HepG2 (cell line): ENCODE data around the gene EGLN1. TPM values are rescaled to one million over a fixed set of nuclear protein-coding genes. Genes with fewer than 3 reads are reported as not detected.

Source experiments
- BCL6 ChIP-seq: IDR thresholded peaks from 2 replicates; pipeline ENCODE4 v1.6.1; 2016; ENCODE audit warnings: missing genetic modification reagents, missing compliant biosample characterization
- CEBPB ChIP-seq: IDR thresholded peaks from 2 replicates; pipeline ENCODE4 v1.6.1; 2011; ENCODE audit warnings: low read depth, low read length, improper control_type of control experiment, borderline replicate concordance
- GFI1 ChIP-seq: sonication (generic); formaldehyde crosslinking; IDR thresholded peaks from 2 replicates; pipeline ENCODE4 v1.5.0; 2020; ENCODE audit warnings: missing genetic modification reagents, mild to moderate bottlenecking, borderline replicate concordance
- NCOA2 ChIP-seq: sonication (generic); formaldehyde crosslinking; IDR thresholded peaks from 2 replicates; pipeline ENCODE4 v1.8.0; 2022; ENCODE audit warnings: inconsistent platforms
- NR2F6 ChIP-seq, 2 experiments: IDR thresholded peaks; 2 replicates each; pipeline ENCODE4 v1.6.1; 2016; ENCODE audit warnings: antibody characterized with exemption in 1 of 2, mild to moderate bottlenecking in 1 of 2
- NRL ChIP-seq: sonication (generic); formaldehyde crosslinking; IDR thresholded peaks from 2 replicates; pipeline ENCODE4 v1.5.0; 2020; ENCODE audit warnings: missing genetic modification reagents, mild to moderate bottlenecking, moderate library complexity, borderline replicate concordance
- PHF8 ChIP-seq: sonication (generic); formaldehyde crosslinking; IDR thresholded peaks from 2 replicates; pipeline ENCODE4 v1.5.0; 2020; ENCODE audit warnings: missing genetic modification reagents
- PTBP1 ChIP-seq: fragments of 200-400 bp; formaldehyde crosslinking; IDR thresholded peaks from 2 replicates; pipeline ENCODE4 v1.6.1; 2018; ENCODE audit warnings: low read length, low read depth; ENCODE audit not compliant: poor library complexity, severe bottlenecking
- RFXANK ChIP-seq: IDR thresholded peaks from 2 replicates; pipeline ENCODE4 v1.6.1; 2016
- SOX6 ChIP-seq, 2 experiments: fragments of 450-650 bp in 1 of 2; sonication (generic) in 1 of 2; formaldehyde crosslinking in 1 of 2; IDR thresholded peaks; 2 replicates each; pipeline versions ENCODE4 v1.4.0 to v1.6.1; 2017 to 2020; ENCODE audit warnings: antibody characterized with exemption in 1 of 2, mild to moderate bottlenecking in 1 of 2, missing genetic modification reagents in 1 of 2
- TAF15 ChIP-seq: fragments of 200-400 bp; formaldehyde crosslinking; IDR thresholded peaks from one replicate; pipeline ENCODE4 v1.6.1; 2018; ENCODE audit warnings: mild to moderate bottlenecking, low read depth, low read length; ENCODE audit not compliant: poor library complexity, severe bottlenecking
- ZFP36L1 ChIP-seq: sonication (generic); formaldehyde crosslinking; IDR thresholded peaks from 2 replicates; pipeline ENCODE4 v1.8.0; 2022; ENCODE audit warnings: mild to moderate bottlenecking, missing genetic modification reagents, moderate library complexity
- ZFX ChIP-seq: sonication (generic); formaldehyde crosslinking; IDR thresholded peaks from 2 replicates; pipeline ENCODE4 v1.4.0; 2020; ENCODE audit warnings: mild to moderate bottlenecking, low read depth, missing genetic modification reagents, moderate library complexity
- ZNF263 ChIP-seq: sonication (generic); formaldehyde crosslinking; IDR thresholded peaks from 2 replicates; pipeline ENCODE4 v1.4.0; 2020; ENCODE audit warnings: missing genetic modification reagents
- ZNF33B ChIP-seq: sonication (generic); formaldehyde crosslinking; IDR thresholded peaks from 2 replicates; pipeline ENCODE4 v1.5.1; 2020; ENCODE audit warnings: mild to moderate bottlenecking, missing genetic modification reagents
- ZNF432 ChIP-seq: sonication (generic); formaldehyde crosslinking; IDR thresholded peaks from 2 replicates; pipeline ENCODE4 v1.5.0; 2020; ENCODE audit warnings: missing genetic modification reagents, mild to moderate bottlenecking, borderline replicate concordance
- ZNF570 ChIP-seq: sonication (generic); formaldehyde crosslinking; IDR thresholded peaks from 2 replicates; pipeline ENCODE4 v1.4.0; 2020; ENCODE audit warnings: mild to moderate bottlenecking, missing genetic modification reagents, borderline replicate concordance
- ZNF766 ChIP-seq: sonication (generic); formaldehyde crosslinking; IDR thresholded peaks from 2 replicates; pipeline ENCODE4 v1.5.0; 2020; ENCODE audit warnings: missing genetic modification reagents, borderline replicate concordance
- polyA plus RNA-seq, 8 experiments: library from polyadenylated mRNA; depleted of rRNA in 3 of 8; stranded (reverse) in 7 of 8; unstranded in 1 of 8; fragments of >200 nt; fragmentation: Illumina TruSeq in 4 of 8; extraction: Trizol in 4 of 8; gene quantifications; 2 replicates each; pipeline versions ENCODE4 v1.2.1 to v1.2.3, GENCODE V29; 2011 to 2016; ENCODE audit warnings: low read depth in 4 of 8, missing spikeins in 1 of 8, mixed read lengths in 1 of 8; ENCODE audit not compliant: insufficient read depth in 1 of 8
- total RNA-seq, 5 experiments: library from RNA; depleted of rRNA; stranded (reverse); fragments of >200 nt; fragmentation: Illumina TruSeq; extraction: Trizol; gene quantifications; 2 replicates each; pipeline ENCODE4 v1.2.3, GENCODE V29; 2016; ENCODE audit warnings: low read depth in 1 of 5
- TF ChIP-seq, protein P1 (sequence below): sonication (generic); formaldehyde crosslinking; IDR thresholded peaks from 2 replicates; pipeline ENCODE4 v1.5.0; 2020; ENCODE audit warnings: mild to moderate bottlenecking, low read depth, missing genetic modification reagents, borderline replicate concordance
- TF ChIP-seq, protein P2 (sequence below): IDR thresholded peaks from 2 replicates; pipeline ENCODE4 v1.6.1; 2016; ENCODE audit warnings: missing compliant biosample characterization, missing genetic modification reagents, borderline replicate concordance
- TF ChIP-seq, protein P3 (sequence below): sonication (generic); formaldehyde crosslinking; IDR thresholded peaks from 2 replicates; pipeline ENCODE4 v1.8.0; 2022; ENCODE audit warnings: mild to moderate bottlenecking, missing genetic modification reagents; ENCODE audit not compliant: insufficient replicate concordance
- TF ChIP-seq, protein P4 (sequence below): sonication (generic); formaldehyde crosslinking; conservative IDR thresholded peaks from 2 replicates; pipeline ENCODE4 v1.4.0; 2020; ENCODE audit warnings: missing genetic modification reagents
- TF ChIP-seq, protein P5 (sequence below): sonication (generic); formaldehyde crosslinking; IDR thresholded peaks from 2 replicates; pipeline ENCODE4 v1.8.0; 2023; ENCODE audit warnings: mild to moderate bottlenecking, missing genetic modification reagents

EGLN1 gene
- total and polyA plus RNA-seq, 2 of the 13 experiments (the other 11 are each of a cell fraction or from before 2014, with no cell fraction given): 34.4 to 44.1 TPM

DNA sequence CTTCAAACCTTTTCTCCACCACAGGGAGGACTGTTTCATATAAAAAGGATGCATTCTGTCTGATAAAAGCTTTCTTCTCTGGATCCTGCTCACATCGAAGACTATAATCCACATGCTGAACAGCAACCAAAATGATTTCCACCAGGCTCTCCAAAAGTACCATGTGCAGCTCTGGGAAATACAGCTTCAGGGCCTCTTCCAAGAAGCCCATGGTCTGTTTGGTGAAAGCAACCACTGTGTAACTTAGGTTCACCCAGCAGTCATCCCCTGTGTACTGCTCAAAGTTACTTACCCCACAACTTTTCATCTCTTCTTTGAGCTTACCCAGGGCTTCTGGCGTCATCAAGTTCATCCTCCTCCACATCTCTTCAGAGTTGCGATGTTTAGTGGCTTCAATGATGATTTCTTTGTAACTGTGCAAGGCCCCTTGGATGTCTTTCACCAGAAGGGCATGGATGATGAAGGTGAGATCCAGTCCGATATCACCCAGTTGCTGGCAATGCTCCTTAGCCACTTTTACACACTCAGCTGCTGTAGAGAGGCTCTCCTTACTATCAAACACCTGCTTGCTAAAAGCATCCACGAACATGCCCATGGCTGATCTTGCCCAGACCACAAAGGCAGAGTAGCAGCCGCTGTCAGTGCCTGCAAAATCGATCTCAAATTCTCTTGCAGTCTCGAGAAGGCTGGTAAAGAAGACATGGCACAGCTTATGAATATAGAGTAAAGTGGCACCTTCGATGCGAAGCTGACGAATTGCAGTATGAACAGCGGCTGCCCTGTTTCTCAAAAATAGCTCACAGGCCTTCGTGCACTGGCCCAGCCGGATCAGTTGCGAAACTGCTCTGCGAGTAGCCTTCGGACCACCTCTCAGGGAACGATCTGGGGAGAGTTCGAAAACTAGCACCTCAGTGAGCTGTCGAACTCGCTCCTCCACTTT is 86.2 kb downstream of the EGLN1 start (continued):
- TF ChIP-seq, protein P1, sequence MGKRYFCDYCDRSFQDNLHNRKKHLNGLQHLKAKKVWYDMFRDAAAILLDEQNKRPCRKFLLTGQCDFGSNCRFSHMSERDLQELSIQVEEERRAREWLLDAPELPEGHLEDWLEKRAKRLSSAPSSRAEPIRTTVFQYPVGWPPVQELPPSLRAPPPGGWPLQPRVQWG (CRISPR knock-in tag): no peak
- TF ChIP-seq GFI1 (CRISPR knock-in tag): peak; percentile 25; the same call in 1 of the 2 replicates
- no peak for TF ChIP-seq PHF8 (CRISPR knock-in tag)
- no peak for TF ChIP-seq NCOA2 (CRISPR knock-in tag)
- no peak for TF ChIP-seq ZNF432
- no peak for TF ChIP-seq RFXANK (CRISPR knock-in tag)
- no peak for TF ChIP-seq ZNF766
- TF ChIP-seq, protein P2, sequence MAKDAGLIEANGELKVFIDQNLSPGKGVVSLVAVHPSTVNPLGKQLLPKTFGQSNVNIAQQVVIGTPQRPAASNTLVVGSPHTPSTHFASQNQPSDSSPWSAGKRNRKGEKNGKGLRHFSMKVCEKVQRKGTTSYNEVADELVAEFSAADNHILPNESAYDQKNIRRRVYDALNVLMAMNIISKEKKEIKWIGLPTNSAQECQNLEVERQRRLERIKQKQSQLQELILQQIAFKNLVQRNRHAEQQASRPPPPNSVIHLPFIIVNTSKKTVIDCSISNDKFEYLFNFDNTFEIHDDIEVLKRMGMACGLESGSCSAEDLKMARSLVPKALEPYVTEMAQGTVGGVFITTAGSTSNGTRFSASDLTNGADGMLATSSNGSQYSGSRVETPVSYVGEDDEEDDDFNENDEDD (CRISPR knock-in tag): no peak
- TF ChIP-seq ZFP36L1 (CRISPR knock-in tag): no peak
- no peak for TF ChIP-seq BCL6 (CRISPR knock-in tag)
- no peak for TF ChIP-seq ZNF33B
- peak; percentile 91 for TF ChIP-seq CEBPB
- no peak for TF ChIP-seq SOX6 (IDR thresholded peaks at IDR 0.05)
- no peak for TF ChIP-seq SOX6 (CRISPR knock-in tag; IDR thresholded peaks at IDR 0.05)
- TF ChIP-seq ZNF263 (CRISPR knock-in tag): no peak
- no peak for TF ChIP-seq NR2F6 (IDR thresholded peaks at IDR 0.05)
- TF ChIP-seq NR2F6 (CRISPR knock-in tag; IDR thresholded peaks at IDR 0.05): no peak
- TF ChIP-seq, protein P3, sequence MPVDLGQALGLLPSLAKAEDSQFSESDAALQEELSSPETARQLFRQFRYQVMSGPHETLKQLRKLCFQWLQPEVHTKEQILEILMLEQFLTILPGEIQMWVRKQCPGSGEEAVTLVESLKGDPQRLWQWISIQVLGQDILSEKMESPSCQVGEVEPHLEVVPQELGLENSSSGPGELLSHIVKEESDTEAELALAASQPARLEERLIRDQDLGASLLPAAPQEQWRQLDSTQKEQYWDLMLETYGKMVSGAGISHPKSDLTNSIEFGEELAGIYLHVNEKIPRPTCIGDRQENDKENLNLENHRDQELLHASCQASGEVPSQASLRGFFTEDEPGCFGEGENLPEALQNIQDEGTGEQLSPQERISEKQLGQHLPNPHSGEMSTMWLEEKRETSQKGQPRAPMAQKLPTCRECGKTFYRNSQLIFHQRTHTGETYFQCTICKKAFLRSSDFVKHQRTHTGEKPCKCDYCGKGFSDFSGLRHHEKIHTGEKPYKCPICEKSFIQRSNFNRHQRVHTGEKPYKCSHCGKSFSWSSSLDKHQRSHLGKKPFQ: no peak
- TF ChIP-seq NRL (CRISPR knock-in tag): no peak
- TF ChIP-seq, protein P4, sequence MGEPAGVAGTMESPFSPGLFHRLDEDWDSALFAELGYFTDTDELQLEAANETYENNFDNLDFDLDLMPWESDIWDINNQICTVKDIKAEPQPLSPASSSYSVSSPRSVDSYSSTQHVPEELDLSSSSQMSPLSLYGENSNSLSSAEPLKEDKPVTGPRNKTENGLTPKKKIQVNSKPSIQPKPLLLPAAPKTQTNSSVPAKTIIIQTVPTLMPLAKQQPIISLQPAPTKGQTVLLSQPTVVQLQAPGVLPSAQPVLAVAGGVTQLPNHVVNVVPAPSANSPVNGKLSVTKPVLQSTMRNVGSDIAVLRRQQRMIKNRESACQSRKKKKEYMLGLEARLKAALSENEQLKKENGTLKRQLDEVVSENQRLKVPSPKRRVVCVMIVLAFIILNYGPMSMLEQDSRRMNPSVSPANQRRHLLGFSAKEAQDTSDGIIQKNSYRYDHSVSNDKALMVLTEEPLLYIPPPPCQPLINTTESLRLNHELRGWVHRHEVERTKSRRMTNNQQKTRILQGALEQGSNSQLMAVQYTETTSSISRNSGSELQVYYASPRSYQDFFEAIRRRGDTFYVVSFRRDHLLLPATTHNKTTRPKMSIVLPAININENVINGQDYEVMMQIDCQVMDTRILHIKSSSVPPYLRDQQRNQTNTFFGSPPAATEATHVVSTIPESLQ (CRISPR knock-in tag): no peak
- TF ChIP-seq PTBP1: no peak
- TF ChIP-seq ZNF570: no peak
- TF ChIP-seq, protein P5, sequence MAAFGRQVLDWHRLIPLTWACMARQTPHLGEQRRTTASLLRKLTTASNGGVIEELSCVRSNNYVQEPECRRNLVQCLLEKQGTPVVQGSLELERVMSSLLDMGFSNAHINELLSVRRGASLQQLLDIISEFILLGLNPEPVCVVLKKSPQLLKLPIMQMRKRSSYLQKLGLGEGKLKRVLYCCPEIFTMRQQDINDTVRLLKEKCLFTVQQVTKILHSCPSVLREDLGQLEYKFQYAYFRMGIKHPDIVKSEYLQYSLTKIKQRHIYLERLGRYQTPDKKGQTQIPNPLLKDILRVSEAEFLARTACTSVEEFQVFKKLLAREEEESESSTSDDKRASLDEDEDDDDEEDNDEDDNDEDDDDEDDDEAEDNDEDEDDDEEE: no peak
- TF ChIP-seq ZFX: 0 out of 2 replicates have a peak, but pooled peaks have one; percentile 31
- no peak for TF ChIP-seq TAF15
